ENCODE measurements around the gene BRMS1. TPM values are rescaled to one million over a fixed set of nuclear protein-coding genes. Genes with fewer than 3 reads are reported as not detected.

BRMS1 gene
- total RNA-seq, 3 donors from 2014 or later = 91.1 to 105 (median 94.9) TPM

DNA sequence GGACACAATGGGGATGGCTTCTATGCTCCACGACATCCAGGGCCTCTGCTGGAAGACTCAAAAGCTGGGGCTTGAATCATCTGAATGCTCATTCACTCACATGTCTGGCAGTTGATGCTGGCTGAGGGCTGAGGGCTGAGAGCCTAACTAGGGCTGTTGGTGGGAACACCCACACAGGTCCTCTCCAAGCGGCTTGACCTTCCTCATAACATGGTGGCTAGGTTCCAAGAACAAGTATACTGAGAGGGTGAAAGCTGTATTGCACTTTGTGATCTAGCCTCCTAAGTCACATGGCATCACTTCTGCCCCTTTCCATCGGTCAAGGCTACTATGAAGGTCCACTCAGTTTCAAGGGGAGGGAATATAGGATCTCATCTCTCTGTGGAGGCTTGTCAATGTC lies 45.7 kb downstream of the BRMS1 start:
- Mint-ChIP-seq H3K4me3 (no peak overlapping the region), H3K36me3 (ENCODE audit: insufficient read depth) (no peaks in the 10 kb centered on the region), H3K9me3 (no peaks in the 10 kb centered on the region), H3K4me1 (ENCODE audit: low read depth) (no peaks in the 10 kb centered on the region), H3K27me3 (ENCODE audit: low read depth) (peaks cover 2% of the 10 kb centered on the region)
- no peak for ATAC-seq
- DNase-seq = no peak

DNA sequence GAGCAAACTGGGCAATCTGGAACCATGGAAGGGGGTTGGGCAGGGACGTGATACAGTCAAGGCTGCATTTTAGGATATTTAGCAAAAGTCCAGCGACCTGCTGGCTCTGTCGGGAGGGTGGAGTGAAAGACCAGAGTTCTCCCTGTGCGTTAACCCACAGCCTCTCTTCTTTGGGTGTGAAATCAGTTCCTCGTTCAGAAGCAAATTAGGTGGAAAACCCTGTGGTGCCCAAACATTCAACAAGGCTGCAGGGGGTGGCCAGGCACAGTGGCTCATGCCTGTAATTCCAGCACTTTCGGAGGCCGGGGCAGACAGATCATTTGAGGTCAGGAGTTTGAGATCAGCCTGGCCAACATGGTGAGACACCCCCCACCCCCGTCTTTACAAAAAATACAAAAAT lies 47.3 kb downstream of the BRMS1 start:
- Mint-ChIP-seq H3K27me3 (ENCODE audit: low read depth) (peaks cover 12% of the 10 kb centered on the region), H3K36me3 (ENCODE audit: insufficient read depth) (no peaks in the 10 kb centered on the region), H3K4me3 (no peak overlapping the region), H3K4me1 (ENCODE audit: low read depth) (peaks cover under 1% of the 10 kb centered on the region), H3K9me3 (no peaks in the 10 kb centered on the region)
- ATAC-seq = no peak
- no peak for DNase-seq

DNA sequence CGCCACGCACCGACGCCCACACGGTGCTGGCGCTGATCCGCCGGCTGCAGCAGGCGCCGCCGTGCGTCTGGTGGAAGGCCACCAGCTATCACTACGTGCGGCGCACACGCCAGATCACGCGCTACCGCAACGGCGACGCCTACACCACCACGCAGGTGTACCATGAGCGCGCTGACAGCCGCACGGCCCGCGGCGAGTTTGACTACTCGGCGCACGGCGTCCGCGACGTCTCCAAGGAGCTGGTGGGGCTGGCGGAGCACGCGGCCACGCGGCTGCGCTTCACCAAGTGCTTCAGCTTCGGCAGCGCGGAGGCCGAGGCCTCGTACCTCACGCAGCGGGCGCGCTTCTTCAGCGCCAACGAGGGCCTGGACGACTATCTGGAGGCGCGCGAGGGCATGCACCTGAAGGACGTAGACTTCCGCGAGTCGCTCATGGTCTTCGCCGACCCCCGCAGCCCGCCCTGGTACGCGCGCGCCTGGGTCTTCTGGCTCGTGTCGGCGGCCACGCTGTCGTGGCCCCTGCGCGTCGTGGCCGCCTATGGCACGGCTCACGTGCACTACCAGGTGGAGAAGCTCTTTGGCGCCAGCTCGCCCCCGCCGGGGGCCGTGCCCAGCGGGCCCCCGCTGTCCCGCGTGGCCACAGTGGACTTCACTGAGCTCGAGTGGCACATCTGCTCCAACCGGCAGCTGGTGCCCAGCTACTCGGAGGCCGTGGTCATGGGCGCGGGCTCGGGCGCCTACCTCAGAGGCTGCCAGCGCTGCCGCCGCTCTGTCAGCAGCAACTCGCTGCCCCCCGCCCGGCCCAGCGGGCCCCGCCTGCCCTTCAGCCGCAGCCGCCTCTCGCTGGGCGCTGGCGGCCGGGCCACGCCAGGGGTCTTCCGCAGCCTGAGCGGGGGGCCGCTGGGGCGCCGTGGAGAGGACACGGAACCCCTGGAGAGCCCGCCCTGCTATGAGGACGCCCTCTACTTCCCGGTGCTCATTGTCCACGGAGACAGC lies 50.0 kb downstream of the BRMS1 start:
- H3K4me3 Mint-ChIP-seq = no peak overlapping the region
- peaks cover 13% of the 10 kb centered on the region for H3K4me1 Mint-ChIP-seq (ENCODE audit: low read depth)
- DNase-seq (no peak), ATAC-seq (no peak)
- H3K27me3 Mint-ChIP-seq (ENCODE audit: low read depth) = peaks cover 20% of the 10 kb centered on the region
- H3K36me3 Mint-ChIP-seq (ENCODE audit: insufficient read depth) = no peaks in the 10 kb centered on the region
- H3K9me3 Mint-ChIP-seq = no peaks in the 10 kb centered on the region

DNA sequence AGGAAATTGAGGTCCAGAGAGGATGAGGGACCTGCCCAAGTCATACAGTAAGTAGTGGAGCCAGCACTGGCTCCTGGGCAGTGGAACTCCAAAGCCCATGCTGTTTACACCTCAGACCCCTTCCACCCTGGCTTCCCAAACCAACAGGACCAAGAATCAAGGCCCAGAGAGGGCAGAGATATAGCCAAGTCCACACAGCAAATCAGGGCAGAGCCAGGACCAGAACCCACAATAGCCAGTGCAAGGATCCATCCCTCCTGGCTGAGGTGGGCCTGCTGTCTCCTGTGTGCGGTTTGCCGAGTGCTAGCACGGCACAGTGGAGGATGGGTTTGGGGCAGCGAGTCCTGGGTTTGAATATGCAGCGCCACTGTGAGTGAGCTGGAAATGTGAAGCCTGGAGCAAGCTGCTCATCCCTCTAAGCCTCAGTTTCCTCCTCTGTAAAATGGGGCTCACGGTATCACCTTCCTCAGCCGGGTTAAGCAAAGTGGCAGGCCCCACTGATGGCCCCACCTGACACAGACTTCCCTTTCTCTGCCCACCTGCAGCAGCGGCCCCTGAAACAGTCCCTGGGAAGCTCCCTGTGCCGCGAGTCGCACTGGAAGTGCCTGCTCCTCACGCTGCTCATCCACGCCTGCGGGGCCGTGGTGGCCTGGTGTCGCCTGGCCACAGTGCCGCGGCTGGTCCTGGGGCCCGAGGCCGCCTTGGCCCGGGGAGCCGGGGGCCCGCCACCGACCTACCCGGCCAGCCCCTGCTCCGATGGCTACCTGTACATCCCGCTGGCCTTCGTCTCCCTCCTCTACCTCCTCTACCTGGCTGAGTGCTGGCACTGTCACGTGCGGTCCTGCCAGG lies 50.9 kb downstream of the BRMS1 start:
- H3K9me3 Mint-ChIP-seq = no peaks in the 10 kb centered on the region
- H3K36me3 Mint-ChIP-seq (ENCODE audit: insufficient read depth) = no peaks in the 10 kb centered on the region
- no peak for ATAC-seq
- DNase-seq = no peak
- H3K27me3 Mint-ChIP-seq (ENCODE audit: low read depth) = peaks cover 20% of the 10 kb centered on the region
- H3K4me3 Mint-ChIP-seq = no peak overlapping the region
- peaks cover 22% of the 10 kb centered on the region for H3K4me1 Mint-ChIP-seq (ENCODE audit: low read depth)

DNA sequence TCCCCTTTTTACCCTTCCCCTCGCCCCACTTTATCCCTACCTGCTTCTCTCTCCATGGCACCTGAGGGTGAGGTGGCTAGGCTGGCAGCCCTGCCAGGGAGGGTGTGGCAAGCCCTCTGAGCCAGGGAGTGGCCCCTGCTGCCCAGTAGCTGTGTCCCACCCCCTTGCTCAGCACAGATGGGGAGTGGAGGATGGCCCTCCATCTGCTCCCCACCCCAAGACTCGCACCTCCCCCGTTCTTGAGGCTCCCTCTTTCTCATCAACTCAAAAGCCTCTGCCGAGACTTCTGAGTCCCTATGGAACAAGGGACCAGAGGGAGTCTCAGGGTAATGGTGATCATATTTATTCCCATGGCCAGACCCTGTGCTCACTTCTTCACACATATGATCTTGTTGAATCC lies 51.6 kb downstream of the BRMS1 start:
- Mint-ChIP-seq H3K4me1 (ENCODE audit: low read depth) (peaks cover 23% of the 10 kb centered on the region), H3K9me3 (no peaks in the 10 kb centered on the region), H3K4me3 (no peak overlapping the region), H3K27me3 (ENCODE audit: low read depth) (peaks cover 20% of the 10 kb centered on the region), H3K36me3 (ENCODE audit: insufficient read depth) (no peaks in the 10 kb centered on the region)
- DNase-seq (no peak), ATAC-seq (no peak)

DNA sequence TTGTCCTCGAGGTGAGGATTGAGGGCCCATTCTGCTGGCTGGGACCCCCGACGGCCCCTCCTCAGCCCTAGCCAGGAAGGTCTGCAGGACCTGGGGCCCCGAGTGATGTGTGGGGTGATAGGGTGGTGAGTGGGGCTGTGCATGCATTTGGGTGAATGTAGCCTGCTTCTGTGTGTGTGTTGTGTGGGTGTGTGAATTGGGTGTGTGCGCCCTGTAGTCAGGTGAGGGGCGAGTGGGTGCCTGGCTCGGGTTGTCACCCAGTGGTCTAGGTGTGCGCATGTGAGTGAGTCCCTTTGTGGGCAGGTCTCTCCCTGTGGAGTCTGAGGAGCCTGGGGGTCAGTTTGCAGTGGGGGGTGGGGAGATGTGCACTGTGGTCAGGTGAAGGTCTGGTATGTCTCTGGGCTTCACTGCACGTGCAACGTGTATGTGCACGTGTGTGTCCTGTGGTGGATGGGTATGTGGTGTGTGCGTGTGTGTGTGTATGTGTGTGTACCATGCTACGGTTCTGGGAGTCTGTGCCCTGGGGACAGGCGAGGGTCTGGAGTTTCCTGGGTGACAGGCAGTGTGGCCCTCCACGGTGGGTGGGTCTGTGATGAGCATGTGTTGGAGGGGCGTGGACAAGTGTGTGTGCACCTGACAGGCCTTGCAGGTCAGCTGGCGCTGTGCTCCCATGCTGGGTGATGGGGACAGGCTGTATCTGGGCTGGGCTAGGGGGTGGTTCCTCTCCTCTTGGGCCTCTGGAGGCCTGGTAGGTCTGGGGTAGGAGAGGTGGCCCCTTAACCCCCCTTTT lies 52.2 kb downstream of the BRMS1 start:
- ATAC-seq (no peak), DNase-seq (no peak)
- peak overlapping the region; percentile 19 for H3K4me3 Mint-ChIP-seq
- H3K36me3 Mint-ChIP-seq (ENCODE audit: insufficient read depth) = no peaks in the 10 kb centered on the region
- H3K9me3 Mint-ChIP-seq = no peaks in the 10 kb centered on the region
- peaks cover 20% of the 10 kb centered on the region for H3K27me3 Mint-ChIP-seq (ENCODE audit: low read depth)
- peaks cover 23% of the 10 kb centered on the region for H3K4me1 Mint-ChIP-seq (ENCODE audit: low read depth)

DNA sequence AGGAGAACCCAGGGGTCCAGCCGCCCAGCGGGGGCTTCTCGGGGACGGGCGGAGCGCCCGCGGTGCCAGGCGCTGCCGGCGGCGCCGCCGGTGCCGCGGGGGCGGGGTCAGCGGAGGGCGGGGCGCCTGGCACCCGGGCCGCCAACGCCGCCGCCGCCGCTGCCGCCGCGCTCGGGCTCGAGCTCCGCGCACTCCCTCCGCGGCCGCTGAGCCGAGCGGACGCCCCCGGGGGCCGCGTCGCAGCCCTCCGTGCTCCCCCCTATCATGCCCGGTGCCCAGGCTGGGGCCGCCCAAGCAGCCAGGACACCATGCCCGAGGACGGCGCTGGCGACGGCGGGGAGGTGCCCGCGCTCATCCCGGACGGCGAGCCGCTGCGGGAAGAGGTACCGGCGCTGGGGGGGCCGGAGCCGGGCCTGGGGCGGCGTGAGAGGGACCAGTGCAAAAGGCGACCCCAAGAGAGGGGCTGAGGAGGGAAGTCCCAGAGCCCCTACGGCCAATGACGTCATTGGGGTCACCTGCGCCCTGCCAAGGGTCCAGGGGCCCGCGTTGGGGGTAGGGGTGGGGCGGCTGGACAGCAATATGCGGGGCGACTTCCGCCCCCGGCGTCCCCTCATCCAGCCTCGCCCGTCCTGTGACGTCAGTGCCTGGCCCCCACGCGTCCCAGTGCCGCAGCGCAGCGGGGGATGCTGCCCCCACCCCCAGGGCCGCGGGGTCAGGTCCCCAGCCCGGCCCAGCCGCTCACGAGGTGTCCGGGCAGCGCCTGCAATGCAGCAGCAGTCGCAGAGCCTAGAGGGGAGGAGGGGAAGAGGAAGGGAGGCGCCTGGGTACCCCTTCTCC lies 53.0 kb downstream of the BRMS1 start, which contains the start of gene TMEM151A:
Gene TMEM151A (plus strand): TSS at position 189 of the 837 bp plus-strand sequence. CDS start 120 bp downstream, at position 309.
- ATAC-seq (no peak), DNase-seq (no peak)
- H3K36me3 Mint-ChIP-seq (ENCODE audit: insufficient read depth) = no peaks in the 10 kb centered on the region
- peaks cover 24% of the 10 kb centered on the region for H3K4me1 Mint-ChIP-seq (ENCODE audit: low read depth)
- H3K27me3 Mint-ChIP-seq (ENCODE audit: low read depth) = peaks cover 20% of the 10 kb centered on the region
- H3K4me3 Mint-ChIP-seq = peak within 1 kb of the TSS; percentile 94
- no peaks in the 10 kb centered on the region for H3K9me3 Mint-ChIP-seq

DNA sequence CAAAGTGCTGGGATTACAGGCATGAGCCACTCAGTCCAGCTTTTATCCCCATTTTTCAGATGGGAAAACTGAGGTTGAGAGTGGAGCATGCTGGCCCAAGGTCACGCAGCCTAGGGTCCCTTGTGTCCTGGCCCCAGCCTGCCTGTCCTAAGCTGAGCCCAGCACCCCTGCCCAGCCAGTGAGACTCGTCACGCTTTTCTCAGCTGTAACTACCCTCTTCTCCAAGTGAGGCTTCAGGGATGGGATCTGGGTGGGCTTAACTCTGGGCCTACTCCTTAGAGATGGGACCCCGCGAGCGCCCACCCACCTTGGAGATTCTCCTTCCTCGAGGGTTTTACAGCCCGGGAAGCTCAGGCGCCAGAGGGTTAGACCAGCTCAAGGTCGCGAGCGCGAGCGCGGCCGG lies 53.6 kb downstream of the BRMS1 start:
- Mint-ChIP-seq H3K36me3 (ENCODE audit: insufficient read depth) (no peaks in the 10 kb centered on the region), H3K4me3 (peak overlapping the region; percentile 94), H3K4me1 (ENCODE audit: low read depth) (peaks cover 24% of the 10 kb centered on the region), H3K9me3 (no peaks in the 10 kb centered on the region), H3K27me3 (ENCODE audit: low read depth) (peaks cover 20% of the 10 kb centered on the region)
- no peak for DNase-seq
- no peak for ATAC-seq

DNA sequence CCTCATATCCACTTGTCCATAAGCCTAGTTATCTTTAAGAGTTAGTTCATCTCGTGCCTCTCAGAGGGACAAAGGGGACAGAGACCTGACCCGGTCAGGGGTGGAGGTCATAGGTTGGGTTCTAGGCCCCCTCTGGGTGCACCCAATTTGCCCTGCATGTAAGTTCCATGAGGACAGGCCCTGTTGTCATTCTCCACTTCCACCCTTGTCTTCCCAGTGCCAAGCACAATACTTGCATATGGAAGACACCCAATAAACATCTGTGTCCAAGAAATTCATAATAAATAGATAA lies 54.6 kb downstream of the BRMS1 start:
- peaks cover 24% of the 10 kb centered on the region for H3K4me1 Mint-ChIP-seq (ENCODE audit: low read depth)
- DNase-seq = no peak
- H3K4me3 Mint-ChIP-seq = peak overlapping the region; percentile 94
- no peak for ATAC-seq
- peaks cover 2% of the 10 kb centered on the region for H3K36me3 Mint-ChIP-seq (ENCODE audit: insufficient read depth)
- H3K27me3 Mint-ChIP-seq (ENCODE audit: low read depth) = peaks cover 20% of the 10 kb centered on the region
- no peaks in the 10 kb centered on the region for H3K9me3 Mint-ChIP-seq

DNA sequence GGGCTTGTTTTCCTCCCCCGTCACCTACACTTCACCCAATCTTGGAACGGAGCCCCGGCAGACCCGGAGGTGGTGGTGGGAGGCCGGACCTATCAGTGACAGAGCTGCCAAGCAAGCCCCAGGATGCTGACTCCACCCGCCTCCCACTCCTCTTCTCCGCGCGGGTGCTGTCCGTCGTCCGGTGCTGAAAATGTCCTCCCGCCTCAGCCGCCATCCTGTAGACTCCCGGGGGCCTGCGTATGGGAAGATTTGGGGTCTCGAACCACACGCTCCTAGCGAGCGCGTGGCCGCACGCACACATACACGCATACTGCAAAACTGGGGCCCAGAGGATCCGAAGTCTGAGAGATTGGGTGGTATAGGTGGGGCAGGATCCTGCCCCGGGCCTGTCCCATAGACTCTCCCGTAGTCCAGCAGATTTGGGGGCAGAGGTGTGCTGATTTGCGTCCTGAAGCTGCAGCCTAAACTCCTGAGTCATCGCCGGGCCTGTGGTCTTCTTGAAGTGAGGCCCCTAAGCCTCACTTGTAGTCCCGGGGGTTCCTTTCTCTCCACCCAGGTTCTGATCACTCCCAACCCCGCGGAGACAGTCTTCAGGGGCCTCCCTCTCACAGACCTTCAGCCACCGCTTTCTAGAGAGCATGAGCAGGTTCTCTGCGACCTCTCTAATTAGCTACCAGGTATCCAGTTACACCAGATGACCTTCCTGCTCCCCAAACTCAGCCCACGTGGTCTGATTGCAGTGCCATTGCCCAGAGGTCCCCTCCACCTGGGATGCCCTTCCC lies 55.2 kb downstream of the BRMS1 start:
- H3K4me1 Mint-ChIP-seq (ENCODE audit: low read depth) = peaks cover 24% of the 10 kb centered on the region
- peaks cover 20% of the 10 kb centered on the region for H3K27me3 Mint-ChIP-seq (ENCODE audit: low read depth)
- ATAC-seq (peak; percentile 70 to 73), DNase-seq (peak; percentile 71)
- H3K36me3 Mint-ChIP-seq (ENCODE audit: insufficient read depth) = peaks cover 2% of the 10 kb centered on the region
- H3K9me3 Mint-ChIP-seq = no peaks in the 10 kb centered on the region
- H3K4me3 Mint-ChIP-seq = peak overlapping the region; percentile 94

DNA sequence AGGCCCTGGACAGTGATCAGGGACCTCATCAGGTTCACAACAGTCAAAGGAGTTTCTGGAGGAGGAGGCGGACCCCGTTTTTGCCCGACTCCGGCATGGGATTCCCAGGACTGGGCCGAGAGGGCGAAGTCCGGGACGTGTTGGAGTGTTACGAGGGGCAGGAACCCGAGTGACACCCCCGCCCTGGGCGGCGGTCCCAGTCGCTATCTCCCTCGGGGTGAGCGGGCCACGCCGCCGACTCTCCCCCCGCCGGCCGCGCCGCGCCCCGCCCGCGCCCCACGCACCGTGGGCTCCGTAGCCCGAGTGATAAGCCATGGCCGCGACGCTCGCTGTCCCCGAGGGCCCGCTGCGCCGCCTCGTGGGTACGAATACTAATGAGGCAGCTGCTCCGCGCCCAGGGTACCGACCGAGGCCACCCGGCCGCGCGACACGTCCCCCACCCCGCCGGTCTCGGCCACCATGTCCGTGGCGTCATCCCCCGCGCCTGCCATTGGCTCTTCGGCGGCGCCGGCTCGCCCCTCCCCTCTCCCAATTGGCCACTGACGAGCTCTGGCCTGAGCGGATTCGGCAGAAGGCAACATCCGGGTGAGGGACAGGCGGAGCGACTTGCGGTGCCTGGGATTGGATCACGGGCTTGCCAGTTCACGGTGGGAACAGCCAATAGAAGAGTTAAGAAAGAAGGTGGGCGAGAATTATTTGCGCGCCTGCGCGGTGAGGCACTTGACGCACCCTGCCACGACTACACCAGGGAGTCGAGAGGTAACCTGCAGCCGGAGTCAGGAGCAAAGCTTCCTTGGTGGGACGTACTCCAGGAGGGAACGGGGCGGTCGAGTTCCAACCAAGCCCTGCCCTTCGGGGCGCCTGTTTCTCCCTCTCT lies 56.0 kb downstream of the BRMS1 start, which contains the start of gene YIF1A:
Gene YIF1A (minus strand): TSS at position 473 of the 877 bp plus-strand sequence. CDS start 158 bp downstream, at position 315.
- Mint-ChIP-seq H3K9me3 (no peaks in the 10 kb centered on the region), H3K4me3 (peak within 1 kb of the TSS; percentile 94), H3K36me3 (ENCODE audit: insufficient read depth) (peaks cover 2% of the 10 kb centered on the region), H3K4me1 (ENCODE audit: low read depth) (peaks cover 24% of the 10 kb centered on the region), H3K27me3 (ENCODE audit: low read depth) (peaks cover 17% of the 10 kb centered on the region)
- peak; percentile 94 to 95 for ATAC-seq
- DNase-seq = peak; percentile 96
